Skeletal muscle tissue (tissue), 4 donors: ENCODE results near the gene HTRA1. TPM values are rescaled to one million over a fixed set of nuclear protein-coding genes. Genes with fewer than 3 reads are reported as not detected.

Source experiments
- H3K27ac ChIP-seq: one replicate; pipeline ENCODE4 v1.7.0; 2013; ENCODE audit warnings: mild to moderate bottlenecking, low read depth, low read length, inconsistent platforms
- H3K27me3 ChIP-seq, 3 donors: one replicate each; pipeline ENCODE4 v1.7.0; 2013; ENCODE audit warnings: low read length in 3 of 3; ENCODE audit not compliant: control insufficient read depth in 3 of 3, insufficient read depth in 3 of 3
- H3K36me3 ChIP-seq, 3 donors: one replicate each; pipeline ENCODE4 v1.7.0; 2013; ENCODE audit warnings: low read length in 3 of 3; ENCODE audit not compliant: control insufficient read depth in 3 of 3, insufficient read depth in 3 of 3
- H3K4me1 ChIP-seq, 3 donors: one replicate each; pipeline ENCODE4 v1.7.0; 2013; ENCODE audit warnings: low read length in 3 of 3, mild to moderate bottlenecking in 3 of 3; ENCODE audit not compliant: control insufficient read depth in 3 of 3, insufficient read depth in 3 of 3
- H3K4me3 ChIP-seq, 3 donors: one replicate each; pipeline ENCODE4 v1.7.0; 2013; ENCODE audit warnings: low read length in 3 of 3
- H3K9ac ChIP-seq, 3 donors: one replicate each; pipeline ENCODE4 v1.7.0; 2013; ENCODE audit warnings: low read length in 3 of 3, mild to moderate bottlenecking in 3 of 3, moderate library complexity in 2 of 3, low read depth in 1 of 3
- H3K9me3 ChIP-seq, 3 donors: one replicate each; pipeline ENCODE4 v1.7.0; 2013; ENCODE audit warnings: low read length in 3 of 3; ENCODE audit not compliant: control insufficient read depth in 3 of 3
- total RNA-seq: library from RNA; depleted of rRNA; stranded (reverse); fragments of >200 nt; gene quantifications from one replicate; pipeline ENCODE4 v1.2.3, GENCODE V29; 2014
- donor health status: Osteomylitis.

The HTRA1 gene
- total RNA-seq, 1 donor from 2014 or later: 69.9 TPM

- H3K4me1 ChIP-seq: peaks cover 20 to 22% (median 22%) of the 10 kb centered on the region in 3 donors
- no peaks in the 10 kb centered on the region for H3K36me3 ChIP-seq
- H3K9ac ChIP-seq: no peak overlapping the region
- H3K27me3 ChIP-seq: peaks cover 0 to 2% (median 0%) of the 10 kb centered on the region in 3 donors
- no peak overlapping the region for H3K27ac ChIP-seq
- no peaks in the 10 kb centered on the region for H3K9me3 ChIP-seq
- H3K4me3 ChIP-seq: no peak overlapping the region
Observed at GRCh38 chr10:122478971-122479370, 17.6 kb downstream of the HTRA1 start.

GRCh38 chr10:122480146-122480833 lies 18.9 kb downstream of the HTRA1 start:
- no peak overlapping the region for H3K9ac ChIP-seq
- no peak overlapping the region for H3K27ac ChIP-seq

GRCh38 chr10:122481296-122482056 lies 20.1 kb downstream of the HTRA1 start:
- peaks cover 9 to 16% (median 14%) of the 10 kb centered on the region in 3 donors for H3K4me1 ChIP-seq
- no peak overlapping the region for H3K27ac ChIP-seq
- H3K9me3 ChIP-seq: no peaks in the 10 kb centered on the region
- H3K27me3 ChIP-seq: peaks cover 0 to 2% (median 0%) of the 10 kb centered on the region in 3 donors
- H3K4me3 ChIP-seq: no peak overlapping the region
- H3K9ac ChIP-seq: no peak overlapping the region
- H3K36me3 ChIP-seq: no peaks in the 10 kb centered on the region

More at GRCh38 chr10:122480146-122480833, 18.9 kb downstream of the HTRA1 start:
- Histone ChIP-seq H3K9me3 (no peaks in the 10 kb centered on the region), H3K27me3 (peaks cover 0 to 2% (median 0%) of the 10 kb centered on the region in 3 donors), H3K36me3 (no peaks in the 10 kb centered on the region), H3K4me3 (no peak overlapping the region), H3K4me1 (peaks cover 11 to 17% (median 13%) of the 10 kb centered on the region in 3 donors)

- Histone ChIP-seq H3K27me3 (peaks cover 0 to 2% (median 0%) of the 10 kb centered on the region in 3 donors), H3K4me1 (peaks cover 11 to 22% (median 19%) of the 10 kb centered on the region in 3 donors)
Observed at GRCh38 chr10:122484276-122485060, 23.1 kb downstream of the HTRA1 start.

GRCh38 chr10:122485670-122486069 lies 24.3 kb downstream of the HTRA1 start:
- Histone ChIP-seq H3K36me3 (peaks cover 0 to 3% (median 0%) of the 10 kb centered on the region in 3 donors), H3K4me3 (no peak overlapping the region), H3K4me1 (peaks cover 11 to 22% (median 19%) of the 10 kb centered on the region in 3 donors), H3K27ac (no peak overlapping the region), H3K27me3 (no peaks in the 10 kb centered on the region), H3K9ac (no peak overlapping the region), H3K9me3 (no peaks in the 10 kb centered on the region)

More at GRCh38 chr10:122484276-122485060, 23.1 kb downstream of the HTRA1 start:
- H3K9ac ChIP-seq: no peak overlapping the region
- H3K27ac ChIP-seq: no peak overlapping the region
- peaks cover 0 to 2% (median 0%) of the 10 kb centered on the region in 3 donors for H3K36me3 ChIP-seq
- H3K4me3 ChIP-seq: no peak overlapping the region
- H3K9me3 ChIP-seq: no peaks in the 10 kb centered on the region

GRCh38 chr10:122486406-122487080 lies 25.2 kb downstream of the HTRA1 start:
- Histone ChIP-seq H3K9me3 (no peaks in the 10 kb centered on the region), H3K27ac (no peak overlapping the region)

GRCh38 chr10:122487174-122487765 lies 25.9 kb downstream of the HTRA1 start:
- no peak overlapping the region for H3K9ac ChIP-seq
- no peak overlapping the region for H3K4me3 ChIP-seq
- H3K4me1 ChIP-seq: peaks cover 18 to 31% (median 30%) of the 10 kb centered on the region in 3 donors
- H3K36me3 ChIP-seq: peaks cover 0 to 3% (median 0%) of the 10 kb centered on the region in 3 donors
- no peaks in the 10 kb centered on the region for H3K27me3 ChIP-seq
- H3K27ac ChIP-seq: no peak overlapping the region
- H3K9me3 ChIP-seq: no peaks in the 10 kb centered on the region

More at GRCh38 chr10:122486406-122487080, 25.2 kb downstream of the HTRA1 start:
- Histone ChIP-seq H3K4me3 (no peak overlapping the region), H3K36me3 (peaks cover 0 to 3% (median 0%) of the 10 kb centered on the region in 3 donors), H3K27me3 (no peaks in the 10 kb centered on the region), H3K4me1 (peaks cover 15 to 27% (median 25%) of the 10 kb centered on the region in 3 donors), H3K9ac (no peak overlapping the region)

GRCh38 chr10:122490268-122490667 lies 28.9 kb downstream of the HTRA1 start:
- H3K4me1 ChIP-seq: peaks cover 30 to 44% (median 44%) of the 10 kb centered on the region in 3 donors
- H3K36me3 ChIP-seq: peaks cover 0 to 3% (median 0%) of the 10 kb centered on the region in 3 donors
- no peak overlapping the region for H3K4me3 ChIP-seq
- H3K27me3 ChIP-seq: no peaks in the 10 kb centered on the region
- no peak overlapping the region for H3K9ac ChIP-seq
- no peaks in the 10 kb centered on the region for H3K9me3 ChIP-seq
- peak overlapping the region; percentile 29 for H3K27ac ChIP-seq
